Psoas muscle (tissue), 8 donors: ENCODE results near the gene RANBP17. TPM values are rescaled to one million over a fixed set of nuclear protein-coding genes. Genes with fewer than 3 reads are reported as not detected.
"Not testable (repeated sequence)": the region's sequence is repeated elsewhere in the genome, so short reads cannot be mapped to it uniquely, and the experiment has no call there.

Experiments used
- ATAC-seq, 4 donors: fragments of 200-7000 bp; cut with Tn5 transposase; one replicate each; pipeline ENCODE4 v1.9.1; 2020; ENCODE audit warnings: moderate library complexity in 3 of 4, mild to moderate bottlenecking in 2 of 4
- DNase-seq, 2 donors: peaks; one replicate each; pipeline ENCODE4 v3.0.0-alpha.2; 2020
- H3K27ac ChIP-seq: fragments of 200-600 bp; one replicate; pipeline ENCODE4 v1.8.0; 2022
- H3K27me3 ChIP-seq, 3 donors: fragments of 200-600 bp in 1 of 3; one replicate each; pipeline versions ENCODE4 v1.6.1 to v1.8.0; 2013 to 2022; ENCODE audit warnings: low read length in 2 of 3, mild to moderate bottlenecking in 2 of 3, moderate library complexity in 1 of 3; ENCODE audit not compliant: insufficient read depth in 3 of 3
- H3K36me3 ChIP-seq, 2 donors: fragments of 200-600 bp in 1 of 2; one replicate each; pipeline versions ENCODE4 v1.6.1 to v1.8.0; 2013 to 2022; ENCODE audit warnings: low read depth in 1 of 2, mild to moderate bottlenecking in 1 of 2, moderate library complexity in 1 of 2; ENCODE audit not compliant: insufficient read depth in 1 of 2
- H3K4me1 ChIP-seq: fragments of 200-600 bp; one replicate; pipeline ENCODE4 v1.8.0; 2022
- H3K4me3 ChIP-seq: fragments of 200-600 bp; one replicate; pipeline ENCODE4 v1.8.0; 2022; ENCODE audit warnings: mild to moderate bottlenecking
- H3K9me3 ChIP-seq: fragments of 200-600 bp; one replicate; pipeline ENCODE4 v1.8.0; 2022
- CTCF ChIP-seq: fragments of 200-600 bp; IDR thresholded peaks from one replicate; pipeline ENCODE4 v1.8.0; 2022; ENCODE audit warnings: antibody characterized with exemption
- WGBS, 3 donors: extraction: QIAGEN DNeasy Blood & Tissue Kit; methylation state at CpG; one replicate each; pipeline versions ENCODE4 v1.1.6 to v1.1.7; 2013; 5-methylcytosine and 5-hydroxymethylcytosine counted together
- intact Hi-C, 2 donors: fragments of 100-400 bp; cut with DNase I; formaldehyde crosslinking; loops; one replicate each; pipeline versions ENCODE4 v1.11.0 to v1.14.2; 2022
- polyA plus RNA-seq, 3 donors: library from polyadenylated mRNA; stranded (reverse); fragments of 200-250 nt; gene quantifications; one replicate each; pipeline ENCODE4 v1.2.3, GENCODE V29; 2013
- total RNA-seq, 4 donors: library from RNA; stranded (reverse); fragmentation: NEBNext Ultra II Directional in 2 of 4; extraction: Animal tissue kit (Norgen Biotek cat#: 25700) in 2 of 4; gene quantifications; one replicate each; pipeline versions ENCODE4 v1.2.1 to v1.2.4, GENCODE V29; 2021 to 2023
- donor health status: healthy with polysubstance abuse.
- donor health status: DM: no; HTN: no; CAD: no; lungs with moderate emphysema.
- donor health status: Bipolar disorder and iron deficiency.
- donor health status: healthy.
- donor health status: DM: yes; HTN: yes; CAD: no.
- donor health status: DM: no; HTN: no; CAD: no.
- donor health status: DM: no; HTN: no; CAD: no.
- donor health status: DM: yes; HTN: yes; CAD: no.

Gene RANBP17
- total and polyA plus RNA-seq, 7 donors, result 0.03 to 3.2 (median 1.0) TPM

GRCh38 chr5:170819824-170820223 lies 42.0 kb upstream of the RANBP17 start:
- intact Hi-C loops, result no loop called here
- no peak for TF ChIP-seq CTCF
- Histone ChIP-seq H3K9me3 (no peaks in the 10 kb centered on the region), H3K36me3 (no peaks in the 10 kb centered on the region), H3K27ac (no peak overlapping the region), H3K4me1 (no peaks in the 10 kb centered on the region), H3K4me3 (no peak overlapping the region), H3K27me3 (no peaks in the 10 kb centered on the region)
- no peak for DNase-seq
- ATAC-seq, result no peak

DNA sequence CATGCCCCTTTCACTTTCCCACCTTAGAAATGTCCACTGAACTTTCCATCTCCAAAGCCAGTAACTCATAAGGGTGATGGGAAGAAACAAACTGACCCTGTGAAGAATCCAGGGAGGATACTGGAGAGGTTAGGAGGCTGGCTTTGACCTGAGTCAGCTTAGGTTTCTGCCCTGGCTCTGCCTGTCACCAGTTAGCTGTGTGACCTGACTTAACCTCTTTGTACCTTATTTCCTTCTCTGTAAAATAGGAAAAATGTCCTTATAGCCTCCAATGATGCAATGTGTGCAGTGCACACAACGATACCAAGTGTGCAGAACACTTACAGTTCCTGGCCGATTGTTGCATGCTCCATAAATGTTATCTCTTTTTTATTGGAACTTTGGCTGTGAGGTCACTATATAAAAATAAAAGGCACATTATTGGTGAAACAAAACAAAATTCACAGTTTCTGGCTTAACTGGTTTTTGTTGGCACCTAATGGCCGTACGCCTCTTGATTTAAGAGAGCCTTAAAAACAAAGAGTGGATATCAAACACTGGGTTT lies 40.5 kb upstream of the RANBP17 start:
- Histone ChIP-seq H3K27ac (no peak overlapping the region), H3K27me3 (no peaks in the 10 kb centered on the region), H3K9me3 (no peaks in the 10 kb centered on the region), H3K4me1 (no peaks in the 10 kb centered on the region), H3K4me3 (no peak overlapping the region), H3K36me3 (no peaks in the 10 kb centered on the region)
- 65 to 73% (median 69%) methylated on average over 4 of the region's 4 CpGs for WGBS, 3 donors
- intact Hi-C loops, result no loop called here
- ATAC-seq (no peak), DNase-seq (no peak)
- TF ChIP-seq CTCF, result no peak

DNA sequence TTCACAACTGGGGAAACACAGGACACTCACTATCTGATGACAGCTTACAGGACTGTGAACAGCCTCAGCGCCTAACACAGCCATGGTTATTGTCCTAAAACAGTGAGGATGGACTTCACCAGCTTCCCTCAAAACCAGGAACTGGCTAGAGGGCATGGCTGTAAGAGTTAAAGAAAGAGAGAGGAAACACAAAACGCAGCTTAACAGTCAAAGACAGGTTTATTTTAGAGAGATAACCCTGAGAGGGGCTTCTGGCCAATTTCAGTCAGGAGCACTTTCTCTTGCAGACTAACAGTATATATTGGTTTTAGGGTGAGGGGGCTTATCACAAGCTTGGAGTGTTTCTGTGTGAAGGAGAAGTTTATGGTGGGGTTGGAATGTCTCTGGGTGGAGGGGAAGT lies 35.7 kb upstream of the RANBP17 start:
- Histone ChIP-seq H3K4me1 (no peaks in the 10 kb centered on the region), H3K36me3 (no peaks in the 10 kb centered on the region), H3K4me3 (no peak overlapping the region), H3K27me3 (no peaks in the 10 kb centered on the region), H3K9me3 (no peaks in the 10 kb centered on the region), H3K27ac (no peak overlapping the region)
- intact Hi-C loops, result no loop called here
- TF ChIP-seq CTCF, result no peak
- ATAC-seq (no peak), DNase-seq (no peak)
- 79 to 87% (median 84%) methylated on average over 2 of the region's 2 CpGs for WGBS, 3 donors

DNA sequence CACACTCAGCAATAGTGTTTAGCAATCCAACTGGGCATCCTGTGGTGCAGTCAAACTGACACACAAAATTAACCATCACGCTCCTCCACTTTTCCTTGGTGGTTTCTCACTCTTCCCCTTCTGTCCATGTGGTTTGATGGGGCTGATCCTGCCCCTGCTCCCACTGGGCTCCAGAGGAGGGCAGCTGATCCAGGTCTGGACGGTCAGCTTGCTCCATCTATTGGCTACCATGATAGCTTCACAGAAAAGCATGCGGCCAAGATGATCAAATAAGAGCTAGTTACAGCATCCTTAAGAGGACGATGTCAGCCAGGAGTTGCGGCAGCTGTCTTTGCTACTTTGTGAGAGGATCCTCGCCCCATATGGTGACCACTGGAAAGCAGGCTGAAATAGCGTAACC lies 29.6 kb upstream of the RANBP17 start:
- ATAC-seq, result no peak
- no peak for DNase-seq
- Histone ChIP-seq H3K36me3 (no peaks in the 10 kb centered on the region), H3K4me3 (no peak overlapping the region), H3K9me3 (no peaks in the 10 kb centered on the region), H3K27me3 (no peaks in the 10 kb centered on the region), H3K27ac (no peak overlapping the region), H3K4me1 (no peaks in the 10 kb centered on the region)
- 66 to 68% (median 67%) methylated on average over 7 of the region's 7 CpGs for WGBS, 3 donors
- intact Hi-C loops, result no loop called here
- TF ChIP-seq CTCF, result no peak

DNA sequence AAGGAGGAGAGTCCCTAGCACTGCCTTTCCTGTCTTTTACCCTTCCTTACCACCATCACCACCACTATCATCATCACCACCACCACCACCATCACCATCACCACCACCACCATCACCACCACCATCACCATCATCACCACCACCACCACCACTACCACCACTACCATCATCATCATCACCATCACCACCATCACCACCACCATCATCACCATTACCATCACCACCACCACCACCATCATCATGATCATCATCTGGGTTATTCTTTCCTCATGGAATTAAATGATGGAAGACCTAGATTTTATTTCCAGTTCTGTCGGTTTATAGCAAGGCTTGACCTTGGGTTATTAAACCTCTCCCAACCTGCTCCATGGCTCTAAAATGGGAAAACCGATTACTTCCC lies 27.8 kb upstream of the RANBP17 start:
- WGBS, 3 donors, result 88 to 98% (median 94%) methylated on average over 2 of the region's 2 CpGs
- ATAC-seq, H3K36me3 ChIP-seq, H3K27ac ChIP-seq, H3K4me1 ChIP-seq, H3K4me3 ChIP-seq, H3K27me3 ChIP-seq, intact Hi-C loops, H3K9me3 ChIP-seq, DNase-seq: not testable (repeated sequence)
